ENCODE measurements around the gene ADAMTS9. TPM values are rescaled to one million over a fixed set of nuclear protein-coding genes. Genes with fewer than 3 reads are reported as not detected.

The ADAMTS9 gene
- total RNA-seq, 2 donors from 2014 or later, result 4.4 to 14.3 TPM

GRCh38 chr3:64620020-64620419 is 67.8 kb downstream of the ADAMTS9 start:
- TF ChIP-seq, protein P1, sequence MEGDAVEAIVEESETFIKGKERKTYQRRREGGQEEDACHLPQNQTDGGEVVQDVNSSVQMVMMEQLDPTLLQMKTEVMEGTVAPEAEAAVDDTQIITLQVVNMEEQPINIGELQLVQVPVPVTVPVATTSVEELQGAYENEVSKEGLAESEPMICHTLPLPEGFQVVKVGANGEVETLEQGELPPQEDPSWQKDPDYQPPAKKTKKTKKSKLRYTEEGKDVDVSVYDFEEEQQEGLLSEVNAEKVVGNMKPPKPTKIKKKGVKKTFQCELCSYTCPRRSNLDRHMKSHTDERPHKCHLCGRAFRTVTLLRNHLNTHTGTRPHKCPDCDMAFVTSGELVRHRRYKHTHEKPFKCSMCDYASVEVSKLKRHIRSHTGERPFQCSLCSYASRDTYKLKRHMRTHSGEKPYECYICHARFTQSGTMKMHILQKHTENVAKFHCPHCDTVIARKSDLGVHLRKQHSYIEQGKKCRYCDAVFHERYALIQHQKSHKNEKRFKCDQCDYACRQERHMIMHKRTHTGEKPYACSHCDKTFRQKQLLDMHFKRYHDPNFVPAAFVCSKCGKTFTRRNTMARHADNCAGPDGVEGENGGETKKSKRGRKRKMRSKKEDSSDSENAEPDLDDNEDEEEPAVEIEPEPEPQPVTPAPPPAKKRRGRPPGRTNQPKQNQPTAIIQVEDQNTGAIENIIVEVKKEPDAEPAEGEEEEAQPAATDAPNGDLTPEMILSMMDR (IDR thresholded peaks at IDR 0.05), result no peak
- intact Hi-C loops (cut with DNase I), result no loop called here
- Histone ChIP-seq H3K4me1 (no peaks in the 10 kb centered on the region), H3K9me3 (no peaks in the 10 kb centered on the region), H3K4me3 (no peak overlapping the region), H3K27me3 (no peaks in the 10 kb centered on the region), H3K9ac (ENCODE audit: low read depth in 2 of 2, low read length in 2 of 2) (no peak overlapping the region), H3K27ac (no peak overlapping the region), H3K36me3 (no peaks in the 10 kb centered on the region)
- no peak for DNase-seq

GRCh38 chr3:64619216-64619615 is 68.6 kb downstream of the ADAMTS9 start:
- TF ChIP-seq, protein P1 (IDR thresholded peaks at IDR 0.05), result no peak
- Histone ChIP-seq H3K9ac (ENCODE audit: low read depth in 2 of 2, low read length in 2 of 2) (no peak overlapping the region), H3K4me1 (no peaks in the 10 kb centered on the region), H3K9me3 (no peaks in the 10 kb centered on the region), H3K27ac (no peak overlapping the region), H3K27me3 (no peaks in the 10 kb centered on the region), H3K36me3 (no peaks in the 10 kb centered on the region), H3K4me3 (no peak overlapping the region)
- intact Hi-C loops (cut with DNase I), result no loop called here
- no peak for DNase-seq

GRCh38 chr3:64617610-64618009 is 70.2 kb downstream of the ADAMTS9 start:
- H3K9ac ChIP-seq (ENCODE audit: low read depth in 2 of 2, low read length in 2 of 2), result no peak overlapping the region
- TF ChIP-seq, protein P1 (IDR thresholded peaks at IDR 0.05), result no peak
- intact Hi-C loops (cut with DNase I), result no loop called here

DNA sequence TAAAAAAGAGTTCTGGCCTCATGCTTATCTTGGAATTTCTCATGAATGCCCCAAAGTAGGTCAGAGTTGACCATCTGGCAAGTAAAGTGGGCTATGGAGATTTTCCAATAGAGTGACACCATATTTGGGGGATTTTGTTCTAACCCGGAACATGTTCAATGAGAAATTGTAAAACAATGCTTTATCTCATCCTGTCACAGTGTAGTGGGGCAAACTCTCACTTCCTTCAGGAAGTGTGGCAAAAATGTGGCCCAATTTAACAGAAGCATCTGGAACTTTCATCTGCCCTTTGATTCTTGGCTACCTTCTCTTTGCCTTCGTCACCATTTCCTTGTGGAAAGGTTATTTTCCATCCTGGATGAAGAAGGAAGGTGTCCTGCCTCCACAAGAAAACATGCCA is 70.8 kb downstream of the ADAMTS9 start:
- intact Hi-C loops (cut with DNase I), result no loop called here
- H3K27ac ChIP-seq, result no peak overlapping the region
- no peaks in the 10 kb centered on the region for H3K9me3 ChIP-seq
- DNase-seq, result no peak
- no peak overlapping the region for H3K4me3 ChIP-seq
- TF ChIP-seq, protein P1 (IDR thresholded peaks at IDR 0.05), result no peak
- H3K36me3 ChIP-seq, result no peaks in the 10 kb centered on the region
- H3K4me1 ChIP-seq, result no peaks in the 10 kb centered on the region
- H3K9ac ChIP-seq (ENCODE audit: low read depth in 2 of 2, low read length in 2 of 2), result no peak overlapping the region
- no peaks in the 10 kb centered on the region for H3K27me3 ChIP-seq

More at GRCh38 chr3:64617610-64618009, 70.2 kb downstream of the ADAMTS9 start:
- DNase-seq, result no peak
- Histone ChIP-seq H3K4me3 (no peak overlapping the region), H3K4me1 (no peaks in the 10 kb centered on the region), H3K27me3 (no peaks in the 10 kb centered on the region), H3K27ac (no peak overlapping the region), H3K9me3 (no peaks in the 10 kb centered on the region), H3K36me3 (no peaks in the 10 kb centered on the region)

GRCh38 chr3:64612916-64613526 is 74.8 kb downstream of the ADAMTS9 start:
- Histone ChIP-seq H3K27ac (no peak overlapping the region), H3K9me3 (no peaks in the 10 kb centered on the region), H3K9ac (ENCODE audit: low read depth in 2 of 2, low read length in 2 of 2) (no peak overlapping the region), H3K4me1 (no peaks in the 10 kb centered on the region), H3K36me3 (no peaks in the 10 kb centered on the region), H3K4me3 (no peak overlapping the region), H3K27me3 (no peaks in the 10 kb centered on the region)
- TF ChIP-seq, protein P1 (IDR thresholded peaks at IDR 0.05), result no peak
- no peak for DNase-seq
- intact Hi-C loops (cut with DNase I), result no loop called here

Measured in colonic mucosa (tissue), 4 donors.